GM18511 (cell line): Measurements from ENCODE around the gene HLA-DMB.
A peak's percentile ranks its signal among the peaks of the same experiment; 100 is the strongest.

Experiments
- ATAC-seq: cut with Tn5 transposase; IDR thresholded peaks from one replicate; pipeline ENCODE4 v1.9.1; 2021; ENCODE audit warnings: mild to moderate bottlenecking, moderate library complexity; ENCODE audit not compliant: unreplicated experiment

The HLA-DMB gene

GRCh38 chr6:32931211-32931610 lies 9.6 kb downstream of the HLA-DMB start:
- no peak for ATAC-seq

DNA sequence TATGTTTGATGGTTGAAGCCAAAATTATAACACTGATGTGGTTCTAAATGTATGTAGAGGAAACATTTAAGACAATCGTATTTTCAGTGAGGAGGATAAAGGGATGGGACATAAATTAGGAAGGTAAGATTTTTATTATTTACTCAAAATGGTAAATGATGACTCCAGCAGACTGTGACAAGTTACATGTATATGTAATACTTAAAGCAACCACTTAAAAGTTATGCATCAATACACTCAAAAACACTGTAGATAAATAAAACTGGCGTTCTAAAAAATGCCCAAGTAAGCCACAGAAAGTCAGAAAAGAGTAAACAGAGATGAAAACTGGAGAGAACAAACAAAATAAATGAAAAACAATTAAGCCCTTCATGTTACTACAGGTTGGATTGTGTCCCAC lies 18.7 kb downstream of the HLA-DMB start:
- ATAC-seq = no peak

GRCh38 chr6:32920715-32921114 lies 20.1 kb downstream of the HLA-DMB start:
- ATAC-seq = no peak

- no peak for ATAC-seq
Observed at GRCh38 chr6:32912951-32913350, 27.9 kb downstream of the HLA-DMB start.

DNA sequence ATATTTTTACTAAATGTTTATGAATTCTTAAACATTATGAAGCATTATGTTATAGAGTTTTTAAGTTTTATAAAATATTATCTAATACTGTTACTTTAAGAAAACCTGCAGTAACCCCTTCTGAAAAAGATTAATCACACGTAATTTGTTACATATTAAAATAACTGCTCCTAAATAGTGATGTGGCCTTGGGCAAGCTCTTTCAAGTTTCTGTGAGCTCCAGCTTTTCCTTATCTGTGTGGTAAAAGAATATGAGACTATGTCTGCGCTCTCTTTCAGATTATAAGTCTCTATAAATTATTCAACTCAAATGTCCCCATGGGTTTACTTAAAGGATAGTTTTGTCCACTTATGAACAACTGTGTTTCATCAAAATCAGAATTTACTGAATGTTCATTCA lies 31.9 kb downstream of the HLA-DMB start:
- ATAC-seq = no peak

- ATAC-seq = no peak
Observed at GRCh38 chr6:32906539-32906938, 34.3 kb downstream of the HLA-DMB start.

DNA sequence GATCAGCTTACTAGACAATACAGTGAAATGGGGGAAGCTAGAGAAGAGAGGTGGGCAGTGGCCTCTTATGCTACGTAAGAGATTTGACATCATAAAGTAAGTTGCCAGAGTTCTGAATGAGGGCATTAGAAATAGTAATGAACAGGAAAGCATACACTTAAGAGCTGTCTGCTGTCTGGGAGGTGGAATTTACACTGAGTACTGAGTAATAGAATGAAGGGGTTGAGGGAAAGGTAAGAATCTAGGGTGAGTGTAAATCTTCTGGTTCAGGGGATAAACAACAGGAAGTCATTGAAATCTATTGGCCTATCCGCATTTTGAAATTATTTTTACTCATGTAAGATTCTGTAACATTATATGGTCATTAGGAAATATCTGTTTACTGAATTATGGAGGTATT lies 35.8 kb downstream of the HLA-DMB start:
- no peak for ATAC-seq

DNA sequence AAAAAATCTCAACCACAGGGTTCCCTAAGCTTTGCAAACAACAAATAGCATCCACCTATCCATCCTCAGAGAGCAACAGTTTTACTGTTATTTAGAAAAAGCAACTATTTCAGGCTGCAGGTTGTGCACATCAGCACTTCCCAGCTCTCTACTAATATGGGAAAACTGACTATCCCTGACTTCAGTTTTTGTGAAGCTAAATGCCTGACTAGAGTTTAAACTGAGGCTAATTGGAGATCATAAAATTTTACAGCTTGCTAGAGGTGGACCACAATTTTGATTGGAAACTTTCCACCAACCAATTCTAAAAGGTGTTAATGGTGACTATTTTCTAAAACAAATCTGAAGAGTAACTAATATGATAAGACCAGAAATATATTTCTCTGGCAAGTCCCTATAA lies 36.9 kb downstream of the HLA-DMB start:
- ATAC-seq = no peak

DNA sequence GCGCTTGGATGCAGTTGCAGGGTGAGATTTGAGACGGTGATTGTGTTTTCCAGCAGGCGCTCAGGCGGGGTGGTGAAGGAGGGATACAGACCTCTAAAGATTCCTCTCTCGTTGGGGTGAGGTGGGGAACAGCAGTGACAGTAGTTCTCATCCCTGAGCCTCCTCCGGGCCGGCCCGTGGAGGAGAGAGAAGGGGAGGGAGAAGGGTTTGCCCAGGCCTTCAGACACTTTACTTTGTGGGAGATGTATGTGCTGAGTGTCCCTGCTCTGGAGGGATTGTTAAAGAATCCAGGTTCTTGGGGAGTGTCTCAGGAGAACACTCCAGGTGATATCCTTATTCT lies 45.9 kb downstream of the HLA-DMB start:
- peak; percentile 18 for ATAC-seq

DNA sequence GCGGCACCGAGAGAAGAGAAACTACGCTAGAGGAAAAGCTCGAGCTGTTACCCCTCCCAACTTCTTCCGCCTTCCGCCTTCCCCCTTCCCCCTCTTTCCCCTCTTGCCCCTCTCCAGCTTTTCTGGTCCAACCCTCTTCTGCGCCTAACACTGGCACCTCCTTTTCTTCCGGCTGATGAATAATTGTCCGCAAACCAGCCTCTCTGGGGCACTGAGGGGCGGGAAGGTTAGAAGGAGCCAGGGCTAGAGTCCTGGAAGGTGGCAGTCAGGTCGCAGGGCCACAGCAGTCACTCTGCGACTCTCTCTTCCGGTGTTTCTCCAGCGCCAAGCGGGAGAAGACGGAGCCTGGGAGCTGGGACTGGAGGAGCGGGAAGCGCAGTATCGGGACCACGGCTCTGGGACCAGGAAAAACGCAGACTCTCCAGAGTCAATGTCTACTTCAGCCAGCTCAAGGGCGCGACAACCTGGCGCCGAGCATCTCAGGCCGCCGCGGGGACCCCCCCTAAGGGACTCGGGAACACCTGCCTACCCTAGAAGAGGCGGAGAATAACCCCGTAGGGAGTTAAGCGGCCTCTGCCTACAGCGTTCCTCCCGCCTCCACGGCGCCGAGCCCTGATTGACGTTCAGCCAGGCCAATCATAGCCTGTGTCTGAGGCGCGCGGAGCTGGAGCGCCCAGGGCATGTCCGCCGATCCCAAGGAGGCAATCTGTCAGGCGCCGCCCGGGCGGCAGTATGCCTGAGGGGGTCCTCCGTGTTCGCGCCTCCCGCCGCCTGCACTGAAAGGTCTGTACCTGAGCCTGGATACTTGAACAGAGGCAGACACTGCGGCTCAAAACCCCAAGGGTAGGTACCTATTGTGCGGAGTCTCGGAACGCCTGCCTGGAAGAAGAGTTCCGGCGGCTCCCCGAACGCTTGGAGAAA lies 46.5 kb downstream of the HLA-DMB start:
- ATAC-seq = peak; percentile 97

GRCh38 chr6:32890831-32891230 lies 50.0 kb downstream of the HLA-DMB start:
- ATAC-seq = no peak

- ATAC-seq = no peak
Observed at GRCh38 chr6:32889533-32889932, 51.3 kb downstream of the HLA-DMB start.

DNA sequence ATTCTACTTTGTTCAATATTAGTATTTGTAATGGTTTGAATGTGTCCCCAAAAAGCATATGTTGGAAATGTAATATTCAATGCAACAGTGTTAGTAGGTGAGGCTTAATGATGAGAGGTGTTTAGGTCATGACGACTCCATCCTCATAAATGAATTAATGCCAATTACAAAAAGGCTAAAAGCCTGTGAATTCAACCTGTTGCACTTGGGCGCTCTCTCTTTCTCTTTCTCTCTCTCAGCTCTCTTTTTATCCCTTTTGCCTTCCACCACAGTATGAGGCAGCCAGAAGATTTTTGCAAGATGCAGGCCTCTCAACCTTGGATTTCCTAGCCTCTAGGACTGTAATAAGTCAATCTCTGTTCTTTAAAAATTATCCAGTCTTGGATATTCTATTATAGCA lies 52.3 kb downstream of the HLA-DMB start:
- no peak for ATAC-seq

DNA sequence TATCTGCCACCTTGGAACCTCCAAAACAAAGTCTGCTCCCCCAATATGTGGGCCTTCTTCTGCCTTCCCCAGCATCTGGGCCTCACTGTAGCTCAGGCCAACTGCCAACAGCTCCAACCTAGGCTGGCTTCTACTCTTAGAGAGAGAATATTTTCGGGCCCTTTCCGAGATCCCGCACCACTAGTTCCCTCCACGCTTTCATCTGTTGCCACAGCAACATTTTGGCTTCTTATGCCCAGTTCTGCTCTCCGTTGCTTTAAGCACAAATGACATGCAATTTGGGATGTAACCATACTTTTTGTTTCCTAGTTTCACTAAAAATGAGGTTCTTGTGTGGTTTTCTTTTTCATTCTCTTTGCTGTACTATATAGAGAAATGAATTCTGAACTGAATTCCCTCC lies 53.2 kb downstream of the HLA-DMB start:
- no peak for ATAC-seq

GRCh38 chr6:32886681-32887383 lies 54.0 kb downstream of the HLA-DMB start:
- ATAC-seq = no peak

- ATAC-seq = no peak
Observed at GRCh38 chr6:32885698-32886286, 55.0 kb downstream of the HLA-DMB start.
